ENCODE results near the gene LACTB.

- no peak for TF ChIP-seq FOXA1 (IDR thresholded peaks at IDR 0.05)
- no peak for TF ChIP-seq FOXM1 (IDR thresholded peaks at IDR 0.05; ENCODE audit: borderline replicate concordance)
- no peak for TF ChIP-seq SP1 (IDR thresholded peaks at IDR 0.05)
- no peak for TF ChIP-seq L3MBTL2 (conservative IDR thresholded peaks at IDR 0.05)
- TF ChIP-seq LEF1 (IDR thresholded peaks at IDR 0.05; ENCODE audit: borderline replicate concordance) = no peak
- no peak for TF ChIP-seq FOXK2 (IDR thresholded peaks at IDR 0.05)
- no peak for TF ChIP-seq CTBP1 (IDR thresholded peaks at IDR 0.05; ENCODE audit: borderline replicate concordance)
- TF ChIP-seq BHLHE40 (IDR thresholded peaks at IDR 0.05; ENCODE audit: borderline replicate concordance) = no peak
- TF ChIP-seq HDGF (IDR thresholded peaks at IDR 0.05; ENCODE audit: borderline replicate concordance) = no peak
- no peak for TF ChIP-seq ELF4 (IDR thresholded peaks at IDR 0.05)
Measured at GRCh38 chr15:63156086-63156710, 34.5 kb downstream of the LACTB start.
